Immature natural killer cell (primary cell): ENCODE measurements around the gene TAF4B. TPM values are rescaled to one million over a fixed set of nuclear protein-coding genes. Genes with fewer than 3 reads are reported as not detected.
A peak's percentile ranks its signal among the peaks of the same experiment; 100 is the strongest.
"Not testable (repeated sequence)": the region's sequence is repeated elsewhere in the genome, so short reads cannot be mapped to it uniquely, and the experiment has no call there.

Experiments
- DNase-seq, 3 donors: peaks; one replicate each; pipeline ENCODE4 v3.0.0; 2022; ENCODE audit warnings: mixed read lengths in 1 of 3
- H3K27ac Mint-ChIP-seq, 6 donors: one replicate each; pipeline ENCODE4 v1.8.0; 2020; ENCODE audit warnings: mixed read lengths in 6 of 6, mild to moderate bottlenecking in 5 of 6, inconsistent platforms in 4 of 6, moderate library complexity in 3 of 6
- H3K27me3 Mint-ChIP-seq, 3 donors: one replicate each; pipeline ENCODE4 v1.8.0; 2020 to 2021; ENCODE audit warnings: low read depth in 3 of 3, mild to moderate bottlenecking in 3 of 3, mixed read lengths in 3 of 3, moderate library complexity in 3 of 3, inconsistent platforms in 1 of 3
- H3K36me3 Mint-ChIP-seq, 3 donors: one replicate each; pipeline ENCODE4 v1.8.0; 2020; ENCODE audit warnings: mixed read lengths in 3 of 3, inconsistent platforms in 2 of 3, mild to moderate bottlenecking in 2 of 3
- H3K4me1 Mint-ChIP-seq, 2 donors: one replicate each; pipeline ENCODE4 v1.8.0; 2020; ENCODE audit warnings: inconsistent platforms in 2 of 2, mild to moderate bottlenecking in 2 of 2, mixed read lengths in 2 of 2, moderate library complexity in 1 of 2
- H3K4me3 Mint-ChIP-seq, 5 donors: one replicate each; pipeline ENCODE4 v1.8.0; 2020; ENCODE audit warnings: mild to moderate bottlenecking in 5 of 5, mixed read lengths in 5 of 5, inconsistent platforms in 3 of 5, moderate library complexity in 3 of 5
- H3K9me3 Mint-ChIP-seq, 6 donors: one replicate each; pipeline ENCODE4 v1.8.0; 2020; ENCODE audit warnings: mild to moderate bottlenecking in 6 of 6, mixed read lengths in 6 of 6, inconsistent platforms in 4 of 6, moderate library complexity in 3 of 6
- polyA plus RNA-seq, 3 donors: library from polyadenylated mRNA; unstranded; fragments of 300-500 nt; fragmentation: Illumina TruSeq; gene quantifications; one replicate each; pipeline ENCODE4 v1.2.3, GENCODE V29; 2021

The TAF4B gene
- polyA plus RNA-seq, 3 donors from 2014 or later: 1.0 to 2.4 (median 1.1) TPM

DNA sequence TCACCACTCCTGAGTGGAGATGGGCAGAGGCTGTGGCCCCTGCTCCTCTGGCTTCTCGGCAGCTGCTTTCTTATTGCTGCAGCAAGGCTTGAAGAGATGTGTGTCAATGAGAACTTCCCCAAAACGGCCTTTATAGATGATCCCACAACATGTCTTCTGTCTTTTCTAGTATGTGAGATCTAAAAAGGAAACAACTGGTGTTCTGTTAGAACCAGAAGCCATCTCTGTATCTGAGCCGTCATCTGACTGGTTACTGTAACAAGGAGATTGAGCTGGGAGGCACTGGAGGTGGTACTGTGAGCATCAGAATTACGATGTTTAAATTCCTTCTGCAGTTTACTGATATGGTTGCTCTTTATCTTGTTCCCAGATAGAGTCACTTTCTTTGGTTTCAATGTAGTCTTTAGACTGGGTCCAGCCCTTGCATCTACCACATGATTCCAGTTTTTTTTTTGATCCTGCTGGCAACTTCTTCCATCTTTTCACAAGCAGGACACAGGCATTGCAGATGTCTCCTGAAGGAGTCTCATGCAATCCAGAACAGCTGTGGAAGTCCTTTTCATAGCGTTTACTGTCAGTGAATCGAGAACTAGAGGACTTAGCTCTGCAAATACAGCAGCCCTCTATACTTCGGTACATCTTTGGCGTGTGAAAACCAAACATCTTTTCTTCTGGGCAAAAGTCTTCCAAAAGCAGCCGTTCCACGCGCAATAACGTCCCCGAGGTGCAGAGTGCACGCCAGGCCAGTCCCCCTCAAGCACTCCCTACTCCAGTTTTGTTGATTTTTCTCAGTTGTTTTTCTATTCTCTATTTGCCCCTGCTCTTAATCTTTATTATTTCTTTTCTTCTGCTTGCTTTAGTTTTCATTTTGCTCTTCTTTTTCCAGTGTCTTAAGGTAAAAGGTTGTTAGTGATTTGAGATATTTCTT, 29.7 kb downstream of the TAF4B start:
- DNase-seq: no peak
- Mint-ChIP-seq H3K9me3 (peaks cover 0 to 4% (median 0%) of the 10 kb centered on the region in 6 donors), H3K36me3 (peaks cover 0 to 3% (median 0%) of the 10 kb centered on the region in 3 donors), H3K27ac (no peak overlapping the region), H3K27me3 (peaks cover 0 to 6% (median 4%) of the 10 kb centered on the region in 3 donors), H3K4me3 (no peak overlapping the region), H3K4me1 (no peaks in the 10 kb centered on the region)

DNA sequence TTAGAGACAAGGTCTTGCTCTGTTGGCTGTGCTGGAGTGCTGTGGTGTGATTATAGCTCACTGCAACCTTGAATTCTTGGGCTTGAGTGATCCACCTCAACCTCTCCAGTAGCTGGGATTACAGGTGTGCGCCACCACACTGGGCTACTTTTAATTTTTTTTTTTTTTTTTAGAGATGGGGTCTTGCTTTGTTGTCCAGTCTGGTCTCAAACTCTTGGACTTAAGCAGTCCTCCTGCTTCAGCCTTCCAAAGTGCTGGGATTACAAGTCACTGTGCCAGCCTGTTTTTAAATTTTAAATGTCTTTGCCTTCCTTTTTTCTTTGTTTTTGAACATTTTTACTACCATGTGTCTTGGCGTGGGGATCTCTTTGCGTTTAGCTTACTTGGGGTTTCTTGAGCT, 32.5 kb downstream of the TAF4B start:
- Mint-ChIP-seq H3K36me3 (peaks cover 0 to 4% (median 3%) of the 10 kb centered on the region in 3 donors), H3K27ac (no peak overlapping the region), H3K9me3 (peaks cover 0 to 6% (median 2%) of the 10 kb centered on the region in 6 donors), H3K27me3 (peaks cover 3 to 6% (median 5%) of the 10 kb centered on the region in 3 donors), H3K4me3 (no peak overlapping the region), H3K4me1 (no peaks in the 10 kb centered on the region)
- no peak for DNase-seq

DNA sequence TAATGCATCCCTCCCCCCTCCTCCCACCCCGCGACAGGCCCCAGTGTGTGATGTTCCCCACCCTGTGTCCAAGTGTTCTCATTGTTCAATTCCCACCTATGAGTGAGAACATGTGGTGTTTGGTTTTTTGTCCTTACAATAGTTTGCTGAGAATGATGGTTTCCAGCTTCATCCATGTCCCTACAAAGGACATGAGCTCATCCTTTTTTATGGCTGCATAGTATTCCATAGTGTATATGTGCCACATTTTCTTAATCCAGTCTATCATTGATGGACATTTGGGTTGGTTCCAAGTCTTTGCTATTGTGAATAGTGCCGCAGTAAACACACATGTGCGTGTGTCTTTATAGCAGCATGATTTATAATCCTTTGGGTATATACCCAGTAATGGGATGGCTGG, 33.2 kb downstream of the TAF4B start:
- not testable (repeated sequence) for H3K27ac Mint-ChIP-seq, H3K4me1 Mint-ChIP-seq, H3K36me3 Mint-ChIP-seq, H3K4me3 Mint-ChIP-seq, DNase-seq, H3K27me3 Mint-ChIP-seq, H3K9me3 Mint-ChIP-seq

DNA sequence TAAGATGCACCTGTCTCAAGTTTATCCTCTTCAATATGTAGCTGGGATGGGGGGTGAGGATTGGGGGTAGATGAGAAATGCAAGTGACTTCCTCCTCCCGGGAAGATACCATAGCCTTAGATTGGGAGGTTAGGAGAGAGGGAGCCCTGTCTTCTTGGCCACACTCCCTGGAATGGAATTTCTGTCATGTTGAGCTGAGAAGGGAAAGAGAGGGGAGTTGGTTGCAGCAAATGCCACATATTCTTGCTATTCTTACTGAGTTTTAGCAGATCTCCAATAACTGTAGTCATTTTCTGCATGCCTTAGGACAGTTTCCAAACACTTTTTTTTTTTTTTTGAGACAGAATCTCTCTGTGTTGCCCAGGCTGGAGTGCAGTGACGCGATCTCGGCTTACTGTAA, 35.9 kb downstream of the TAF4B start:
- H3K4me3 Mint-ChIP-seq: no peak overlapping the region
- H3K27me3 Mint-ChIP-seq: peaks cover 3 to 6% (median 3%) of the 10 kb centered on the region in 3 donors
- no peak overlapping the region for H3K27ac Mint-ChIP-seq
- H3K4me1 Mint-ChIP-seq: no peaks in the 10 kb centered on the region
- H3K36me3 Mint-ChIP-seq: peaks cover 0 to 4% (median 3%) of the 10 kb centered on the region in 3 donors
- no peak for DNase-seq
- peaks cover 0 to 6% (median 2%) of the 10 kb centered on the region in 6 donors for H3K9me3 Mint-ChIP-seq

DNA sequence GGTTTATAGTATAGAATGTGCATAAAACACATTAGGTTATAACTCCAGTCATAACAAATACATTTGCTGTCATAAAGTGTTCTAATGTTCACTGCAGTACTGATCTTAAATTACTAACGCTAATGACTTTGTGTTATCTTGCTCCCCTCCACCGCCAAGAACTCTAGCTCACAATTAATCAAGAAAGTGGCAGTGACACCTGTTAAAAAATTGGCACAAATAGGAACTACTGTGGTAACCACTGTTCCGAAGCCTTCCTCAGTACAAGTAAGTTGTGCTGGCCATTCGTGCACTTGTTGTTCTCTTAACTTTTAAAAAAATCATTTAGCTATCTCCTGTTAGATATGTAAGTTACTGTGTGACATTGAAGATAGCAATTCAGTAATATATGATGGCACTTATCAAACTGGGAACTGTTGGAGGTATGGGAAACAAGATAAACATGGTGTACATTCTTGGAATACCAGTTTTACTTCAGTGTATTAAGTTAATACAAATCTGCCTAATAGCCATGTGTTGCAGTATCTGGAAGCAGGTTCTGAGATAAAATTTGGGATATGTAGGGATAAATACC, 41.2 kb downstream of the TAF4B start:
- Mint-ChIP-seq H3K36me3 (no peaks in the 10 kb centered on the region), H3K4me3 (no peak overlapping the region), H3K9me3 (no peaks in the 10 kb centered on the region), H3K4me1 (peaks cover 0 to 6% of the 10 kb centered on the region in 2 donors), H3K27me3 (peaks cover 0 to 4% (median 0%) of the 10 kb centered on the region in 3 donors), H3K27ac (no peak overlapping the region)
- DNase-seq: no peak

DNA sequence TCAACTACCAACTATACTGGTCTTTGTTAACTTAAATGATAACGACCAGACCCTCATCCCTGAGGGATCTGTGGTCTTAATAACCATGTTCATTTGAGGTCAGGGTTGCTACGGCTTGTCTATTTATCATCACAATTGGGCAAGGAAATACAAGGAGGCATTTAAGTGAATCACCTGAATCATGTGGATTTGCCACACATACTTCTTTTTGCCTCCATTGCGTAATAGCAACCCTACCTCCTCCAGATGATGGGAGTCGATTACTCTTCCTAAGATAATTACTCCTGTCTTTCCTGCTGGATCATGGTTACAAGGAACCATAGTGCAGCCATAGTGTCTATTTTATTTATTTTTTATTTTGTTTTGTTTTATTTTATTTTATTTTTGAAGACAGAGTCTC, 42.2 kb downstream of the TAF4B start:
- H3K4me1 Mint-ChIP-seq: peaks cover 0 to 6% of the 10 kb centered on the region in 2 donors
- no peaks in the 10 kb centered on the region for H3K9me3 Mint-ChIP-seq
- peaks cover 0 to 2% (median 0%) of the 10 kb centered on the region in 3 donors for H3K27me3 Mint-ChIP-seq
- DNase-seq: no peak
- no peak overlapping the region for H3K4me3 Mint-ChIP-seq
- H3K27ac Mint-ChIP-seq: no peak overlapping the region
- H3K36me3 Mint-ChIP-seq: no peaks in the 10 kb centered on the region

DNA sequence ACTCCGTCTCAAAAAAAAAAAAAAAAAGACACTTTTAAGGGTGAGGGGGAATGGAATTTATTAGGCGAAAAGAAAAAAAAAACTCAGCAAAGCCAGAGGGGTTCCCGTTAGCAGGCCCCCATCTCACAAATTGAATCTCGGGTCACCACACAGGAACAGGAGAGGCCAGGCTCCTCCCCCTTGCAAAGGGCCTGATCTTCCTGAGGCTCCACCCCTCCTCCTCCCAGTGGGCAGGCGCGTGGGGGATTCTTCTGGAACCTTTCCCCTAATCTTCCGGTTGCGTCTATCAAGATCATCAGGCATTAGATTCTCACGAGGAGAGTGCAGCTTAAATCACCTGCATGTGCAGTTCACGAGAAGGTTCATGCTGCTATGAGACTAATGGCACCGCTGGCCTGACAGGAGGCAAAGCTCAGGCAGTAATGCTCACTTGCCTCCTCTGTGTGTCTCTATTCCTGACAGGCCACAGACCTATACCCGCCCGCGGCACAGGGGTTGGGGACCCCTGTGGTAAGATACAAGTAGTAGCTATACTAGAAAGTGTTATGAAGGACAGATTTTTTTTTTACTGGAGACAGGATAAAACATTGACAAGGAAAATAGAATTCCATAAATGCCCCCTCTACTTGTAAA, 45.8 kb downstream of the TAF4B start:
- no peak for DNase-seq
- Mint-ChIP-seq H3K4me1 (peaks cover 0 to 6% of the 10 kb centered on the region in 2 donors), H3K27ac (no peak overlapping the region), H3K9me3 (no peaks in the 10 kb centered on the region), H3K27me3 (no peaks in the 10 kb centered on the region), H3K36me3 (no peaks in the 10 kb centered on the region), H3K4me3 (no peak overlapping the region)

DNA sequence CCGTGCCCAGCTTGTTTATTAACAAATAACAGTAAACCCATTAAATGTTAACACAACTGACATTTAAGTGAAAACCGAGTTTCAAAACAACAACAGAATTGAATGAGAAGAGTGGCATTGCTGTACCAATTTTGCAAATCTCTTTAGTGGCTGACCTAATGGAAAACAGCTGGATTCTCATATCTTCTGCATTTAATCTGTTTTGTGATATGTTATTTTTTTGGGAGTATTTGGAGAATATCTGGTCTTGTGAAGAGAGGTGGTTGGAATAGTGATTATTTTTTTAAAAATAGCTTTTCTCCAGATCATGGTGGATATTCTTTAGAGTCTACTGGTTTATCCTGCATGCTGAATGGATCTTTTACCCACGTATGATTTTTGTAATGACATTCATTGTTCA, 51.1 kb downstream of the TAF4B start:
- Mint-ChIP-seq H3K27ac (no peak overlapping the region), H3K36me3 (no peaks in the 10 kb centered on the region), H3K27me3 (peaks cover 0 to 3% (median 0%) of the 10 kb centered on the region in 3 donors)

DNA sequence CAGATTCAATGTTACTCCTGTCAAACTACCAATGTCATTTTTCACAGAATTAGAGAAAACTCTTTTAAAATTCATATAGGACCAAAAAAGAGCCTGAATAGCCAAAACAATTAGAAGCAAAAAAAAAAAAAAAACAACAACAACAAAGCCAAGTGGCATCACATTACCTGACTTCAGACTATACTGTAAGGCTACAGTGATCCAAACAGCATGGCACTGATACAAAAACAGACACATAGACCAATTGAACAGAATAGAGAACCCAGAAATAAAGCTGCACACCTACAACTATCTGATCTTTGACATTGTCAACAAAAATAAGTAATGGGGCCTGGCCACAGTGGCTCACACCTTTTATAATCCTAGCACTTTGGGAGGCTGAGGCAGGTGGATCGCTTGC, 53.2 kb downstream of the TAF4B start:
- no peak overlapping the region for H3K4me3 Mint-ChIP-seq
- peaks cover 0 to 7% (median 0%) of the 10 kb centered on the region in 3 donors for H3K36me3 Mint-ChIP-seq
- no peak overlapping the region for H3K27ac Mint-ChIP-seq
- peaks cover 0 to 3% (median 0%) of the 10 kb centered on the region in 3 donors for H3K27me3 Mint-ChIP-seq
- no peaks in the 10 kb centered on the region for H3K9me3 Mint-ChIP-seq
- H3K4me1 Mint-ChIP-seq: no peaks in the 10 kb centered on the region
- no peak for DNase-seq

More for the DNA sequence above, 51.1 kb downstream of the TAF4B start:
- no peak overlapping the region for H3K4me3 Mint-ChIP-seq
- H3K9me3 Mint-ChIP-seq: no peaks in the 10 kb centered on the region
- no peaks in the 10 kb centered on the region for H3K4me1 Mint-ChIP-seq
- no peak for DNase-seq

DNA sequence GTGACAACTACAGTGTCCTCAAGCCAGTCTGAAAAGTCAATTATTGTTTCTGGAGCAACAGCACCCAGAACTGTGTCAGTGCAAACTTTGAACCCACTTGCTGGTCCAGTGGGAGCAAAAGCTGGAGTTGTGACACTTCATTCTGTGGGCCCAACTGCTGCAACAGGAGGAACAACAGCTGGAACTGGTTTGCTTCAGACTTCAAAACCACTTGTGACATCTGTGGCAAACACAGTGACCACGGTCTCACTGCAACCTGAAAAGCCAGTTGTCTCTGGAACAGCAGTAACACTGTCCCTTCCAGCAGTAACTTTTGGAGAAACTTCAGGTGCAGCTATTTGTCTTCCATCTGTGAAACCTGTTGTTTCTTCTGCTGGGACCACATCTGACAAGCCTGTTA, 59.8 kb downstream of the TAF4B start:
- no peaks in the 10 kb centered on the region for H3K9me3 Mint-ChIP-seq
- peak overlapping the region in 2 of 6 donors; percentile 28 to 31 for H3K27ac Mint-ChIP-seq
- peak; percentile 17 to 41 (median 31) for DNase-seq
- peaks cover 11 to 26% of the 10 kb centered on the region in 2 donors for H3K4me1 Mint-ChIP-seq
- H3K4me3 Mint-ChIP-seq: peak overlapping the region in 4 of 5 donors; percentile 15 to 51 (median 47)
- H3K27me3 Mint-ChIP-seq: peaks cover 0 to 2% (median 0%) of the 10 kb centered on the region in 3 donors
- H3K36me3 Mint-ChIP-seq: peaks cover 0 to 7% (median 0%) of the 10 kb centered on the region in 3 donors

DNA sequence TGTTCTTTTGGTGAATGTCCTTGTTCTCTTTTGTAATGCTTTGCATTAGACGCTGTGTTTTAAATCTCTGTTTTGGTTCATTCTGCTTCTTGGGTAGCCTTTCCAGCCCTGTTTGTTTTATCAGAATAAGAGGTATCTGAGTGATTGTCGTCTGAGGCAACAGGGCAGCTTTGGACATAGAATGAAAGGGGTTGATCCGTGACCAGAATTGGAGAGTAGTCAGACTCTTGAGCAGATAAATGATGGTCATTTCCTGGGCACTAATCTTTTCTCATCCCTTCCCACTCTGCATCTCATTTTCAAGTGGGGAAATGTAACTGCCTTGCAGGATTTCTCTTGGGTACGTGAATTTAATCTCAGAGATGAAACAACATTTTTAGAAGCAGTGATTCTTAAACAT, 61.4 kb downstream of the TAF4B start:
- peaks cover 11 to 26% of the 10 kb centered on the region in 2 donors for H3K4me1 Mint-ChIP-seq
- H3K4me3 Mint-ChIP-seq: no peak overlapping the region
- no peak for DNase-seq
- H3K27ac Mint-ChIP-seq: no peak overlapping the region
- H3K27me3 Mint-ChIP-seq: peaks cover 0 to 2% (median 0%) of the 10 kb centered on the region in 3 donors
- H3K36me3 Mint-ChIP-seq: peaks cover 0 to 7% (median 0%) of the 10 kb centered on the region in 3 donors
- H3K9me3 Mint-ChIP-seq: no peaks in the 10 kb centered on the region

DNA sequence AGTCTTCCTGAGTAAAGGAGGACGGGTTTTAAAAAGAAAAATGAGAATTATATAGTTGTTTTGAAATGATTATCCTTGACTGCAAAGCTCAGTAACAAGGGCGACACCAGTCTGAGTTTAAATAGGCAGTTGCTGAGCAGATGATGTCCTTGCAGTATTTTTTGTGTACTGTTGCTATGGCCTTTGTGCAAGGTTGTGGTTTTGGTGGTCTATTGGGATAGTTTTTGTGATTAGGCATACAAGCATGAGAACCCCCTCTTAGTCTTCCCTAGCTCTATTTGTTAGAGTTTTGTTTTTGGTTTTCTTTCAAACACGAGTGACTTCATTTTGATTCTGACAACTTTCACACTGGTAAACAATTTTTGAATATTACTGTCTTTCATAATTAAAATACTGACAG, 64.1 kb downstream of the TAF4B start:
- peaks cover 11 to 24% of the 10 kb centered on the region in 2 donors for H3K4me1 Mint-ChIP-seq
- no peak overlapping the region for H3K27ac Mint-ChIP-seq
- H3K36me3 Mint-ChIP-seq: no peaks in the 10 kb centered on the region
- peaks cover 0 to 2% (median 0%) of the 10 kb centered on the region in 3 donors for H3K27me3 Mint-ChIP-seq
- H3K9me3 Mint-ChIP-seq: no peaks in the 10 kb centered on the region
- DNase-seq: no peak
- no peak overlapping the region for H3K4me3 Mint-ChIP-seq

DNA sequence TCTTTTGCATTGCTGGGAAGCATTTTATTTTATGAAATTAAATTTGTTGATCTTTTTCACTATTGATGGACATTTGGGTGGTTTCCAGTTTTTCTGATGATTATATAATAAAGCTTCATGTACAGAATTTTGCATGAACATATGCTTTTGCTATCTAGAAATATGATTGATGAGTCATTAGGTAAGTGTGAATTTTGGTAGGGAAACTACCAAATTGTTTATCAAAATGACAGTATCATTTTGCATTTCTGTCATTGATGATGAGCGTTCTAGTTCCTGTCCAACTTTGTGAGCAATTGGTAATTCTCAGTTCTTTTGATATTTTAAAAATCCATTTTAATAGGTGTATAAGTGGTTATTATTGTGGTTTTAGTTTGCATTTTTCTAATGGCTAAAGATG, 67.7 kb downstream of the TAF4B start:
- Mint-ChIP-seq H3K4me3 (no peak overlapping the region), H3K36me3 (no peaks in the 10 kb centered on the region), H3K9me3 (peaks cover 0 to 2% (median 0%) of the 10 kb centered on the region in 6 donors), H3K27me3 (no peaks in the 10 kb centered on the region), H3K4me1 (no peaks in the 10 kb centered on the region), H3K27ac (no peak overlapping the region)
- DNase-seq: no peak

DNA sequence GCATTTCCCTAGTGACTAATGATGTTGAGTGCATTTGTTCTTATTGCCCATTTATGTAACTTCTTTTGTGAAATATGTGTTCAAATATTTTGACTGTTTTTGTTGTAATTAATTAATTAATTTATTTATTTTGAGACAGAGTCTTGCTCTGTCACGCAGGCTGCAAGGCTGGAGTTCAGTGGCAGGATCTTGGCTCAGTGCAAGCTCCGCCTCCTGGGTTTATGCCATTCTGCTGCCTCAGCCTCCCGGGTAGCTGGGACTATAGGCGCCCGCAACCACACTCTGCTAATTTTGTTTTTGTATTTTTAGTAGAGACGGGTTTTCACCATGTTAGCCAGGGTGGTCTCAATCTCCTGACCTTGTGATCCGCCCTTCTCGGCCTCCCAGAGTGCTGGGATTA, 71.9 kb downstream of the TAF4B start:
- Mint-ChIP-seq H3K27me3 (peaks cover 0 to 1% (median 0%) of the 10 kb centered on the region in 3 donors), H3K4me3 (no peak overlapping the region), H3K4me1 (no peaks in the 10 kb centered on the region), H3K27ac (no peak overlapping the region), H3K36me3 (no peaks in the 10 kb centered on the region), H3K9me3 (peaks cover 0 to 2% (median 0%) of the 10 kb centered on the region in 6 donors)
- DNase-seq: no peak
